GM21360 (cell line): ENCODE measurements around the gene DLGAP1.

ENCODE experiments used
- ATAC-seq: cut with Tn5 transposase; IDR thresholded peaks from one replicate; pipeline ENCODE4 v1.9.1; 2021; ENCODE audit warnings: mild to moderate bottlenecking, moderate library complexity; ENCODE audit not compliant: unreplicated experiment

DLGAP1 gene

GRCh38 chr18:3747176-3747973, 707.7 kb downstream of the DLGAP1 start:
- ATAC-seq: no peak

DNA sequence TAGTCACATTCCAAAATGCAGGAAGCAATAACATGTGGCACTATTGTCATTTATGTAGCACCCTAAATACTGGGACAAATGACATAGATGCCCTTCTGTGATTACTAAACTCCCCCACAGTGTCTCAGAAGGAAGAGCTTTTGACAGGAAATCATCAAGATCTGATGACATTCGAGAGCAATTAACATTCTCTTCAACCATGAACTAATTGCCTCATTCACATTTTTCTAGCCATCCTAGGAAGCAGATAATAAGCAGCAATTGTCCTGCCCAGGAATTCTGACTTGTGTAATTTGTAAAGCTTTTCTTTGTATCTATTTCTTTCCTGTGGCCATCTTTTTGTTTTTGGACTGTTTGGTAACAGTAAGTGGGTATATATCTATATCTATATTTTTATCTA, 712.6 kb downstream of the DLGAP1 start:
- ATAC-seq: no peak

DNA sequence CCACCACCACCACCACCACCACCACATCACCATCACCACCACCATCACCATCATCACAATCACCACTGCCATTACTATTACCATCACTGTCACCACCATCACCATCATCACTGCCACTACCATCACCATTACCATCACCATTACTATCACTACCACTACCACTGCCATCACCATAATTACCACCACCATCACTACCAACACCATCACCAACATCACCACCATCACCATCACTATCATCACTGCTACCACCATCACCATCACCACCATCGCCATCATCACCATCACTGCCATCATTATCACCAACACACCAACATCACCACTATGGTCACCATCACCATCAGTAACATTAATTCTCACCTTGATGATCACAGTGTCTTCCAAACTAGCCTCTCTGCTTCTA, 713.8 kb downstream of the DLGAP1 start:
- no peak for ATAC-seq

- no peak for ATAC-seq
Measured at GRCh38 chr18:3728704-3729437, 726.2 kb downstream of the DLGAP1 start.

DNA sequence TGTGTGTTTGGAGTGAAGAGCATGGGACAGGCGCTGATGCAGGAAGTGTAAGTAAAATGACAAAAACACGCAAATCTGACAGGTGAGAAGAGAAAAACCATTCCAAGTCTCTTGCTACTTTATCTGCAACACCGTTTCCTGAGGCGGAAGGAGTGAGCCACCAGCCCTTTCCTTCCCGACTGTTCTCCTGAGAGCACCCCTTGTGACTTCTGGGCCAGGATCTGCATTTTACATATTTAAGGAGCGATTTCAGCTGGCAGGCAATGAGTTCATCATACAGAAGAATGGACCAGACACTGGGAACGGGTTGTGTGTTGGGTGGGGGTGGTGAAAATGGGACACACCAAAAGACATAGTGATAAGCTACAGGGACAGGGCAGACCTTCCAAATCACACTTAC, 727.8 kb downstream of the DLGAP1 start:
- ATAC-seq: no peak

DNA sequence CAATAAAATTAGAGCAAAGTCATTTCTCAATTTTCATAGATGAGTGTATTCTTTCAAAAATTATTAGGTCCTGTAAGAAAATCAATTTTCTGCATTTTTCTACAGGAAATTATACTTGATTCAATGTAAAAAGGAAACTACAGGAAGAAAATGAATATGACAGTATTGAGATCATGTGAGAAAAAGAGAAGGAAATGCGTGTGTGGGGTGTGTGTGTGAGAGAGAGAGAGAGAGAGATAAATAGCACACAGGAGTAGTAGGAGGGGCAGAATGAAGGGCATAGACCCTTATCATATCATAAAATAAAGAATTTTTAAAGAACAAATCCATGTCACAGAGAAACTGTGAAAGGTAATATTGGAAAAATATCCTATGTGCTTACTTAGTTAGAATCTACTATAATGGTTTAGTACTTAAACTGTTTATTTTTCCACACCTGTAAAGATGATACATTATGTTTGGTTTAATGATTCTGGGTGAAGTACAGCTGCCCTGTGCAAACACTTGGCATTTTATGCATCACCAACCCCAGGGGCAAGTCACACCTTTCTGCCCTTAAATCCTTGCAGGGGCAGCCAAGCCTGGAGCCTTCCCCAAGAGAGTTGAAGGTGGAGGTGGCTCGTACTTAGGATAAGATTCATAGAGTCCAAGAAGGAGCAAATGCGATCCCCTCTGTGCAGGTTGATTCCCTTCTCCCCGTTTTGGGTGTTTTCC, 728.7 kb downstream of the DLGAP1 start:
- no peak for ATAC-seq

- no peak for ATAC-seq
Measured at GRCh38 chr18:3725115-3725514, 730.0 kb downstream of the DLGAP1 start.

DNA sequence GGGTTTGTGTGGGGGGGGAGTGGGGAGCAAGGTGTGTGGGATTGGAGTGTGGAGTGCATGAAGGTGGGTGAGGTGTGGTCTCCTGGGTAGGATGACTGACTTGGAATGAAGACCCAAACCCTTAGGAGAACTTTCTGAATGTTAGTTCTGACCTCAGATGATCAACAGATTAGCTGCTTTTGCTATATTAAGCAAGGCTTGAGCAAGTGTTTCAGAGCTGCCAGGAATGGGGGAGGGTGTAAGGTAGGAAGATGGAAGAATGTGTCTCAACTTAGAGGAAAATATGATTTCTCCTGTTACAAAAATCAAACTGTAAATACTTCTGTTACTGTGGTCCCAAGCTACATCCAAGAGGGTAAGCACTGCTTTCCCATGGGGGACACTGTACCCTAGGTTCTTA, 731.6 kb downstream of the DLGAP1 start:
- ATAC-seq: no peak

- ATAC-seq: no peak
Measured at GRCh38 chr18:3722649-3723433, 732.3 kb downstream of the DLGAP1 start.

- no peak for ATAC-seq
Measured at GRCh38 chr18:3721771-3722648, 733.1 kb downstream of the DLGAP1 start.

- ATAC-seq: no peak
Measured at GRCh38 chr18:3720818-3721545, 734.1 kb downstream of the DLGAP1 start.

GRCh38 chr18:3720159-3720558, 734.9 kb downstream of the DLGAP1 start:
- no peak for ATAC-seq

GRCh38 chr18:3717376-3718025, 737.6 kb downstream of the DLGAP1 start:
- no peak for ATAC-seq

DNA sequence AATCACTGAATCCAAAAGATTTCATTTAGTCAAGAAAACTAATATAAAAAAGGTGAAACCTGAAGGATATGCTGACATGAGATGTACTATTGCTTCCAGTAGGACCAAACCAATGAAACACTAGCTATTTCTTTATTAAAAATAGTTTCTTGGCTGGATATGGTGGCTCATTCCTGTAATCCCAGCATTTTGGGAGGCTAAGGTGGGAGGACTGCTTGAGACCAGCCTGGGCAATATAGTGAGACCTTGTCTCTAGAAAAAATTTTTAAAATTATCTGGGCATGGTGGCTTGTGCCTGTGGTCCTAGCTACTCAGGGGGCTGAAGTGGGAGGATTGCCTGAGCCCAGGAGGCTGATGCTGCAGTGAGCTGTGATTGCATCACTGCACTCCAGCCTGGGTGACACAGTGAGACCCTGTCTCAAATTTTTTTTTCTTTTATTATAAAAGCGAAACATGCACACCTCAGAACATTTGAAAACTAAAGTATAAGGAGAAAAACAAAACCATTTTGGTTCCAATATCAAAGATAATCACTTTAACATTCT, 738.9 kb downstream of the DLGAP1 start:
- ATAC-seq: no peak

DNA sequence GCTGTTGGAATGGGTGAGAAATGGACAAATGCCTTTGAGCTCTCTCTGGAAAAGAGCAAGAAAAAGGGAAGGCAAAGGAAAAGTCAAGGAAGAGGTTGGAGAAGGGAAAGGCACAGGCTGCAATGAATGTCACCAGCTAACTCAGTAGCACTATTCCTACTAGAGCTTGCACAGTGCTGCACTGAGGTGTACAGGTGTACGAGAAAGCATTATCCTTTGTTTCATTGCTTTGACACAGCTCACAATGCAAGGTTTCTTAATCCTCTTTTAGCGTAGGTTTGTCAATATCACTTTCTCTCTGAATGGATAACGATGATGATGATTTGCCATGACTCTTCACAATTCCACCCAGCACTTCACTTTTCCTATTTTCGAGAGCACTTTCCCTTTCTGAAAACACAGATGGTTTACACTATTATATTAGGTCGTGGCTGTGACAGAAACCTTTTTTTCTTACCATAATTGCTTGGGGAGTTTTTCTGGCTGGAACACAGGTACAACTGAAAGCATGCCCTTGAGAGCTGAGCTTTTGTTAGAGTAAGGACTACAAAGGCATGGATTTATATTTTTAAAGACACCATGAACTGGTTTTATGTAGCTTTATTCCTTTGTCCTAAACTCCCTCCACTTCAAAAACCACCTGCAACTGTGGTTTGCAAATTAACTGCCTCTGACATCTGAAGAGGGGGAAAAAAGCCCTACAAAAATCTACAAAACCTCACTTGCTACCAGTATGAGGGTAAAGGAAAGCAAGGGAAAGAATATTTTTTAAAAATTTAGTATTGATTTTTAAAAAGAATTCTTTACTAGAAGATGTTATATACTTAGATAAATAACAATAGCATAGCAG, 739.7 kb downstream of the DLGAP1 start:
- no peak for ATAC-seq

GRCh38 chr18:3713708-3714107, 741.4 kb downstream of the DLGAP1 start:
- no peak for ATAC-seq

- ATAC-seq: no peak
Measured at GRCh38 chr18:3713166-3713565, 741.9 kb downstream of the DLGAP1 start.

DNA sequence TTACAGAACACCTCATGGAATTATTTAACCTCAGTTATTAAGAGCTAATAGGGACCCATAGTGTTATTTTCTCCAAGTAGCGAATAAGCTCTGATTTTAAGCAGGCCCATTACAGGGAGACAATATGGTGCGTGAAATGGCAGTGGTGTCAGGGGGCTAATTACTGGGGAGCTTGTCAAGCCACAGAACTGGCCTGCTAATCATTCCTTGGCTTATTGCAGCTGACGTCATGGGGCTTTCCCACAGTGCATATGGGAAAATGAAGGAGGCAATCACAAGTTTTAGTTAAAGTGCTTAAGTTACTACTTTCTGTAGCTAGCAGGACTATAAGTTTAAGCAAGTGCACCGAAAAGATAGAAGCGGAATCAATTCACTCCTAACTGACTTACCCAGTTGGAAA, 742.6 kb downstream of the DLGAP1 start:
- no peak for ATAC-seq
